ENCODE measurements around the gene TAF11L12. TPM values are rescaled to one million over a fixed set of nuclear protein-coding genes. Genes with fewer than 3 reads are reported as not detected.
"Not testable (repeated sequence)": the region's sequence is repeated elsewhere in the genome, so short reads cannot be mapped to it uniquely, and the experiment has no call there.

The TAF11L12 gene
- not detected for total RNA-seq

GRCh38 chr5:17610092-17610491 is at the start of gene TAF11L12:
TAF11L12 (plus strand) TSS chr5:17610392.
- H3K4me1 ChIP-seq; H3K27ac ChIP-seq; H3K9me3 ChIP-seq; H3K36me3 ChIP-seq; H3K27me3 ChIP-seq; intact Hi-C loops (cut with DNase I); DNase-seq; H3K4me3 ChIP-seq: not testable (repeated sequence)
- WGBS, 2 donors, result 54% methylated on average over 2 of the region's 2 CpGs; no CpG with 5 or more reads in 1 of the 2 donors

DNA sequence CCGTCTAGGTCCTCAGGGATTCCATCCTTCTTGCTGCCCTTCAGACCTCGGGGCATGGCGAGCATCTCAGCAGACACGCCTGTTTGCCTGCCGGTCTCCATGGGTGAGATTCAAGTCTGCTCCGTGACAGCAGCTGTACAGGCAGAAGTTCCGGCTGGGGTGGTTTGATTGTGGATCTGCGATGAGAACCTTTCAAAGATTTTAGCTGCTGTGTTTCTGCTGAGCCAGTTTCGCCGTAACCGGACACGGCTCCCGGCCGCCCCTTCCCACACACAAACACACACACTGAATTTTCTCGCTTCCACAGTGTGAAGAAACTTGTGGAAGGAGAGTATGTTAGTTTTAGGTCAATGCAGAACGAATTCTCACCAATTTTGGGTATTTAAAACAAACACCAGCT is 24.5 kb upstream of the TAF11L12 start, which contains the start of gene TAF11L7:
Gene TAF11L7 (minus strand): TSS at position 101 of the 400 bp plus-strand sequence.
- H3K36me3 ChIP-seq; H3K27ac ChIP-seq; H3K4me3 ChIP-seq; DNase-seq; intact Hi-C loops (cut with DNase I); H3K27me3 ChIP-seq; H3K9me3 ChIP-seq; H3K4me1 ChIP-seq: not testable (repeated sequence)
- no CpG with 5 or more reads among the region's 16 CpGs for WGBS, 2 donors

DNA sequence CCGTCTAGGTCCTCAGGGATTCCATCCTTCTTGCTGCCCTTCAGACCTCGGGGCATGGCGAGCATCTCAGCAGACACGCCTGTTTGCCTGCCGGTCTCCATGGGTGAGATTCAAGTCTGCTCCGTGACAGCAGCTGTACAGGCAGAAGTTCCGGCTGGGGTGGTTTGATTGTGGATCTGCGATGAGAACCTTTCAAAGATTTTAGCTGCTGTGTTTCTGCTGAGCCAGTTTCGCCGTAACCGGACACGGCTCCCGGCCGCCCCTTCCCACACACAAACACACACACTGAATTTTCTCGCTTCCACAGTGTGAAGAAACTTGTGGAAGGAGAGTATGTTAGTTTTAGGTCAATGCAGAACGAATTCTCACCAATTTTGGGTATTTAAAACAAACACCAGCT is 19.3 kb upstream of the TAF11L12 start, which contains the start of gene TAF11L8:
Gene TAF11L8 (minus strand): TSS at position 101 of the 400 bp plus-strand sequence.
- DNase-seq; H3K9me3 ChIP-seq; intact Hi-C loops (cut with DNase I); H3K4me3 ChIP-seq; H3K4me1 ChIP-seq; H3K36me3 ChIP-seq; H3K27ac ChIP-seq; H3K27me3 ChIP-seq: not testable (repeated sequence)
- WGBS, 2 donors, result no CpG with 5 or more reads among the region's 16 CpGs

- H3K36me3 ChIP-seq; intact Hi-C loops (cut with DNase I); H3K4me3 ChIP-seq; H3K9me3 ChIP-seq; H3K4me1 ChIP-seq; DNase-seq; H3K27me3 ChIP-seq; H3K27ac ChIP-seq: not testable (repeated sequence)
- 84 to 94% methylated on average over 12 of the region's 15 CpGs for WGBS, 2 donors
Measured at GRCh38 chr5:17594255-17594654, 15.9 kb upstream of the TAF11L12 start, which contains the start of gene TAF11L9. TAF11L9 (minus strand) TSS chr5:17594394.

GRCh38 chr5:17597728-17598127 is 12.5 kb upstream of the TAF11L12 start, which contains the start of gene TAF11L10:
TAF11L10 (minus strand) TSS chr5:17597828.
- H3K4me3 ChIP-seq; H3K27me3 ChIP-seq; H3K27ac ChIP-seq; H3K4me1 ChIP-seq; H3K36me3 ChIP-seq; intact Hi-C loops (cut with DNase I); H3K9me3 ChIP-seq; DNase-seq: not testable (repeated sequence)
- no CpG with 5 or more reads among the region's 15 CpGs for WGBS, 2 donors

GRCh38 chr5:17603880-17604279 is 6.3 kb upstream of the TAF11L12 start, which contains the start of gene TAF11L11:
TAF11L11 (plus strand) TSS chr5:17604183.
- H3K27me3 ChIP-seq; H3K4me1 ChIP-seq; H3K36me3 ChIP-seq; H3K27ac ChIP-seq; DNase-seq; H3K4me3 ChIP-seq; intact Hi-C loops (cut with DNase I); H3K9me3 ChIP-seq: not testable (repeated sequence)
- 66 to 84% methylated on average over 4 to 5 of the region's 6 CpGs for WGBS, 2 donors

DNA sequence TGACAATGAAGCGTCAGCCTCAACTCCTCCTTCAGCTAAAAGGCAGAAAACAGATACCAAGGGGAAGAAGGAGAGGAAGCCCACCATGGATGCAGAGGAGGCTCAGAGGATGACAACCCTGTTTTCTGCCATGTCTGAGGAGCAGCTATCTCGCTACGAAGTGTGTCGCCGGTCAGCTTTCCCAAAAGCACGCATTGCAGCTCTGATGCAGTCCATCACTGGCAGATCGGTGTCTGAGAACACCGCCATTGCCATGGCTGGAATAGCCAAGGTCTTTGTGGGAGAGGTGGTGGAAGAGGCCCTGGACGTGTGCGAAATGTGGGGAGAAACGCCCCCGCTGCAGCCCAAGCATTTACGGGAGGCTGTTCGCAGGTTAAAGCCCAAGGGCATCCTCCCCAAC is 5.2 kb upstream of the TAF11L12 start:
- H3K27ac ChIP-seq, result no peak overlapping the region
- 88 to 98% methylated on average over 6 to 13 of the region's 14 CpGs for WGBS, 2 donors
- intact Hi-C loops (cut with DNase I), result no loop called here
- H3K27me3 ChIP-seq, result no peaks in the 10 kb centered on the region
- H3K9me3 ChIP-seq, result no peaks in the 10 kb centered on the region
- no peak overlapping the region for H3K4me3 ChIP-seq
- no peak for DNase-seq
- H3K4me1 ChIP-seq, result no peaks in the 10 kb centered on the region
- no peaks in the 10 kb centered on the region for H3K36me3 ChIP-seq
- no peak for TF ChIP-seq POLR2A (IDR thresholded peaks at IDR 0.05)
- TF ChIP-seq, protein P1, sequence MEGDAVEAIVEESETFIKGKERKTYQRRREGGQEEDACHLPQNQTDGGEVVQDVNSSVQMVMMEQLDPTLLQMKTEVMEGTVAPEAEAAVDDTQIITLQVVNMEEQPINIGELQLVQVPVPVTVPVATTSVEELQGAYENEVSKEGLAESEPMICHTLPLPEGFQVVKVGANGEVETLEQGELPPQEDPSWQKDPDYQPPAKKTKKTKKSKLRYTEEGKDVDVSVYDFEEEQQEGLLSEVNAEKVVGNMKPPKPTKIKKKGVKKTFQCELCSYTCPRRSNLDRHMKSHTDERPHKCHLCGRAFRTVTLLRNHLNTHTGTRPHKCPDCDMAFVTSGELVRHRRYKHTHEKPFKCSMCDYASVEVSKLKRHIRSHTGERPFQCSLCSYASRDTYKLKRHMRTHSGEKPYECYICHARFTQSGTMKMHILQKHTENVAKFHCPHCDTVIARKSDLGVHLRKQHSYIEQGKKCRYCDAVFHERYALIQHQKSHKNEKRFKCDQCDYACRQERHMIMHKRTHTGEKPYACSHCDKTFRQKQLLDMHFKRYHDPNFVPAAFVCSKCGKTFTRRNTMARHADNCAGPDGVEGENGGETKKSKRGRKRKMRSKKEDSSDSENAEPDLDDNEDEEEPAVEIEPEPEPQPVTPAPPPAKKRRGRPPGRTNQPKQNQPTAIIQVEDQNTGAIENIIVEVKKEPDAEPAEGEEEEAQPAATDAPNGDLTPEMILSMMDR (IDR thresholded peaks at IDR 0.05), result no peak

GRCh38 chr5:17607461-17607860 is 2.7 kb upstream of the TAF11L12 start:
- H3K4me3 ChIP-seq; intact Hi-C loops (cut with DNase I); H3K27ac ChIP-seq; H3K27me3 ChIP-seq; DNase-seq; H3K36me3 ChIP-seq; H3K9me3 ChIP-seq; H3K4me1 ChIP-seq: not testable (repeated sequence)
- 89 to 93% methylated on average over 4 of the region's 4 CpGs for WGBS, 2 donors

- Histone ChIP-seq H3K4me1 (no peaks in the 10 kb centered on the region), H3K27ac (no peak overlapping the region), H3K27me3 (no peaks in the 10 kb centered on the region), H3K36me3 (no peaks in the 10 kb centered on the region), H3K9me3 (no peaks in the 10 kb centered on the region), H3K4me3 (no peak overlapping the region)
- WGBS, 2 donors, result 90 to 91% methylated on average over 9 to 15 of the region's 17 CpGs
- no peak for TF ChIP-seq POLR2A (IDR thresholded peaks at IDR 0.05)
- TF ChIP-seq, protein P1 (IDR thresholded peaks at IDR 0.05), result no peak
- no peak for DNase-seq
- intact Hi-C loops (cut with DNase I), result no loop called here
Measured at GRCh38 chr5:17614872-17615605, 4.8 kb downstream of the TAF11L12 start.

Data from esophagus squamous epithelium (tissue), 5 donors.